Psoas muscle (tissue), 8 donors: ENCODE results near the gene BNC2. TPM values are rescaled to one million over a fixed set of nuclear protein-coding genes. Genes with fewer than 3 reads are reported as not detected.
"Not testable (repeated sequence)": the region's sequence is repeated elsewhere in the genome, so short reads cannot be mapped to it uniquely, and the experiment has no call there.

Experiments used
- ATAC-seq, 4 donors: fragments of 200-7000 bp; cut with Tn5 transposase; one replicate each; pipeline ENCODE4 v1.9.1; 2020; ENCODE audit warnings: moderate library complexity in 3 of 4, mild to moderate bottlenecking in 2 of 4
- DNase-seq, 2 donors: peaks; one replicate each; pipeline ENCODE4 v3.0.0-alpha.2; 2020
- H3K27ac ChIP-seq: fragments of 200-600 bp; one replicate; pipeline ENCODE4 v1.8.0; 2022
- H3K27me3 ChIP-seq, 3 donors: fragments of 200-600 bp in 1 of 3; one replicate each; pipeline versions ENCODE4 v1.6.1 to v1.8.0; 2013 to 2022; ENCODE audit warnings: low read length in 2 of 3, mild to moderate bottlenecking in 2 of 3, moderate library complexity in 1 of 3; ENCODE audit not compliant: insufficient read depth in 3 of 3
- H3K36me3 ChIP-seq, 2 donors: fragments of 200-600 bp in 1 of 2; one replicate each; pipeline versions ENCODE4 v1.6.1 to v1.8.0; 2013 to 2022; ENCODE audit warnings: low read depth in 1 of 2, mild to moderate bottlenecking in 1 of 2, moderate library complexity in 1 of 2; ENCODE audit not compliant: insufficient read depth in 1 of 2
- H3K4me1 ChIP-seq: fragments of 200-600 bp; one replicate; pipeline ENCODE4 v1.8.0; 2022
- H3K4me3 ChIP-seq: fragments of 200-600 bp; one replicate; pipeline ENCODE4 v1.8.0; 2022; ENCODE audit warnings: mild to moderate bottlenecking
- H3K9me3 ChIP-seq: fragments of 200-600 bp; one replicate; pipeline ENCODE4 v1.8.0; 2022
- WGBS, 3 donors: extraction: QIAGEN DNeasy Blood & Tissue Kit; methylation state at CpG; one replicate each; pipeline versions ENCODE4 v1.1.6 to v1.1.7; 2013; 5-methylcytosine and 5-hydroxymethylcytosine counted together
- intact Hi-C, 2 donors: fragments of 100-400 bp; cut with DNase I; formaldehyde crosslinking; loops; one replicate each; pipeline versions ENCODE4 v1.11.0 to v1.14.2; 2022
- long read RNA-seq, 2 donors: library from polyadenylated mRNA; unstranded; transcript quantifications; one replicate each; pipeline ENCODE4 v2.0.0, GENCODE V29; 2021
- polyA plus RNA-seq, 3 donors: library from polyadenylated mRNA; stranded (reverse); fragments of 200-250 nt; gene quantifications; one replicate each; pipeline ENCODE4 v1.2.3, GENCODE V29; 2013
- total RNA-seq, 4 donors: library from RNA; stranded (reverse); fragmentation: NEBNext Ultra II Directional in 2 of 4; extraction: Animal tissue kit (Norgen Biotek cat#: 25700) in 2 of 4; gene quantifications; one replicate each; pipeline versions ENCODE4 v1.2.1 to v1.2.4, GENCODE V29; 2021 to 2023
- TF ChIP-seq, protein P1 (sequence below): fragments of 200-600 bp; IDR thresholded peaks from one replicate; pipeline ENCODE4 v1.8.0; 2022; ENCODE audit warnings: antibody characterized with exemption
- donor health status: healthy with polysubstance abuse.
- donor health status: DM: no; HTN: no; CAD: no; lungs with moderate emphysema.
- donor health status: Bipolar disorder and iron deficiency.
- donor health status: healthy.
- donor health status: DM: yes; HTN: yes; CAD: no.
- donor health status: DM: no; HTN: no; CAD: no.
- donor health status: DM: no; HTN: no; CAD: no.
- donor health status: DM: yes; HTN: yes; CAD: no.

Gene BNC2
- total RNA-seq = 100 to 1,000 TPM in 2 of 4 donors, 10 to 100 TPM in 2; 44.1 to 168 (median 92.9) TPM
- 1 to 10 TPM; 1.3 to 3.4 (median 1.3) TPM for polyA plus RNA-seq
- long read RNA-seq, donor 1 = 0 reads
- long read RNA-seq, donor 2, partial matches to known transcripts = 2 of 13 reads
- long read RNA-seq, donor 2, other reads (novel, unspliced or antisense) = 11 of 13 reads

- Histone ChIP-seq H3K9me3 (peaks cover 4% of the 10 kb centered on the region), H3K4me3 (peak within 1 kb of the TSS; percentile 87), H3K4me1 (peaks cover 9% of the 10 kb centered on the region), H3K27me3 (peaks cover 0 to 3% (median 0%) of the 10 kb centered on the region in 3 donors), H3K36me3 (no peaks in the 10 kb centered on the region), H3K27ac (peak within 1 kb of the TSS; percentile 82)
- WGBS, 3 donors = 1 to 2% (median 1%) methylated on average over 32 to 58 of the region's 58 CpGs
- TF ChIP-seq, protein P1, sequence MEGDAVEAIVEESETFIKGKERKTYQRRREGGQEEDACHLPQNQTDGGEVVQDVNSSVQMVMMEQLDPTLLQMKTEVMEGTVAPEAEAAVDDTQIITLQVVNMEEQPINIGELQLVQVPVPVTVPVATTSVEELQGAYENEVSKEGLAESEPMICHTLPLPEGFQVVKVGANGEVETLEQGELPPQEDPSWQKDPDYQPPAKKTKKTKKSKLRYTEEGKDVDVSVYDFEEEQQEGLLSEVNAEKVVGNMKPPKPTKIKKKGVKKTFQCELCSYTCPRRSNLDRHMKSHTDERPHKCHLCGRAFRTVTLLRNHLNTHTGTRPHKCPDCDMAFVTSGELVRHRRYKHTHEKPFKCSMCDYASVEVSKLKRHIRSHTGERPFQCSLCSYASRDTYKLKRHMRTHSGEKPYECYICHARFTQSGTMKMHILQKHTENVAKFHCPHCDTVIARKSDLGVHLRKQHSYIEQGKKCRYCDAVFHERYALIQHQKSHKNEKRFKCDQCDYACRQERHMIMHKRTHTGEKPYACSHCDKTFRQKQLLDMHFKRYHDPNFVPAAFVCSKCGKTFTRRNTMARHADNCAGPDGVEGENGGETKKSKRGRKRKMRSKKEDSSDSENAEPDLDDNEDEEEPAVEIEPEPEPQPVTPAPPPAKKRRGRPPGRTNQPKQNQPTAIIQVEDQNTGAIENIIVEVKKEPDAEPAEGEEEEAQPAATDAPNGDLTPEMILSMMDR = no peak
- intact Hi-C loops = loop anchor here in 1 of 2 donors (10.0 kb wide), 1 partner anchor 144 kb away; no protein-coding TSS in a partner anchor
- DNase-seq (peak; percentile 52 to 82), ATAC-seq (peak; percentile 65 to 74 (median 72))
These were observed at the start of gene BNC2 for GRCh38 chr9:16870596-16871335. TSS of gene BNC2 (minus strand) at chr9:16870670. CDS start at chr9:16870648, 22 bp downstream.

GRCh38 chr9:16918920-16919319, 48.5 kb upstream of the BNC2 start:
- intact Hi-C loops = loop anchor here (5.0 to 10.0 kb wide), 2 partner anchors 42 to 1044 kb away; no protein-coding TSS in a partner anchor
- 67 to 81% (median 79%) methylated on average over 4 of the region's 4 CpGs for WGBS, 3 donors
- no peak for ATAC-seq

DNA sequence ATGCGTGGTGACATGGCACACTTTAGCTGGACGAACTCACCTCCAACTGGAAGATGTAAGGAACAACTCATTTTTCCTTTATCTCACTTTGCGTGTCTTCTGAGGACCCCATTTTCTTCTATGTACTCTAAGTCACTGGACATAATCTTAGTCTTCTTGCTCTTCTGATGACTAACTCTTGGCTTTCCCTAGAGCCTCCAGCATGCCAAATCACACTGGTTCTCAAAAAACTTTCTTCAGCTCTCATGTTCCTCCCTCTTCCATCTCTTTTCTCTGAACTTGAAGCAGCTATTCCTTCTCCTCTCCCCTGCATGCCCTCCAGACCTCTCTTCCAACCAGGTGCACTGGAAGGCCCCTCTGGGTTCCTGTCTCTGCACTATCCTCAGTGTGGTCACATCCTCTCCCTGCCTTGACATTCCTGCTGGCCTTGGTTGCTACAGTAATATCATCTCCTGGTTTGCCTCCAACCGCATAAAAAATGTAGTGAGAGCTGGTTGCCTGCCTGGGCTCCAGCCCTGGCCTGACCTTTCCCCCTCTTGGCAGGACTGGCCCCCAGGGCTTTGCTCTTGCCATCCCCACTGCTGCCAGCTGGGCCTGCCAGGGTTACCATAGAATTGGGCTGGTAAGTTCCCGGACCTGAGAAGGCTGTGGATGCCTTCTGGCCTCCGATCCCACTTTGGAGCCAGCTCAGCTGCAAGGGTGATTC, 44.8 kb upstream of the BNC2 start:
- no peaks in the 10 kb centered on the region for H3K27me3 ChIP-seq
- H3K27ac ChIP-seq = no peak overlapping the region
- no peaks in the 10 kb centered on the region for H3K36me3 ChIP-seq
- 53 to 64% (median 63%) methylated on average over 6 of the region's 6 CpGs for WGBS, 3 donors
- H3K9me3 ChIP-seq = no peaks in the 10 kb centered on the region
- intact Hi-C loops = loop anchor here (5.0 to 10.0 kb wide), 2 partner anchors 38 to 1040 kb away; no protein-coding TSS in a partner anchor
- peak; percentile 24 to 55 for DNase-seq
- ATAC-seq = peak in 3 of 4 donors; percentile 17 to 69 (median 57)
- no peak overlapping the region for H3K4me3 ChIP-seq
- TF ChIP-seq, protein P1 = no peak
- no peaks in the 10 kb centered on the region for H3K4me1 ChIP-seq

More at GRCh38 chr9:16918920-16919319, 48.5 kb upstream of the BNC2 start:
- DNase-seq = no peak
- TF ChIP-seq, protein P1 = no peak
- Histone ChIP-seq H3K9me3 (no peaks in the 10 kb centered on the region), H3K27me3 (no peaks in the 10 kb centered on the region), H3K36me3 (no peaks in the 10 kb centered on the region), H3K4me1 (no peaks in the 10 kb centered on the region), H3K27ac (no peak overlapping the region), H3K4me3 (no peak overlapping the region)

GRCh38 chr9:16912197-16912596, 41.7 kb upstream of the BNC2 start:
- Histone ChIP-seq H3K4me1 (no peaks in the 10 kb centered on the region), H3K27me3 (no peaks in the 10 kb centered on the region), H3K9me3 (no peaks in the 10 kb centered on the region), H3K36me3 (no peaks in the 10 kb centered on the region), H3K4me3 (no peak overlapping the region), H3K27ac (no peak overlapping the region)
- intact Hi-C loops = loop anchor here in 1 of 2 donors (10.0 kb wide), 1 partner anchor 1037 kb away; no protein-coding TSS in a partner anchor
- WGBS, 3 donors = 64 to 72% (median 70%) methylated on average over 2 of the region's 2 CpGs
- DNase-seq = no peak
- TF ChIP-seq, protein P1 = no peak
- no peak for ATAC-seq

- H3K27me3 ChIP-seq, H3K4me1 ChIP-seq, H3K27ac ChIP-seq, ATAC-seq, DNase-seq, H3K9me3 ChIP-seq, H3K36me3 ChIP-seq, H3K4me3 ChIP-seq: not testable (repeated sequence)
- intact Hi-C loops = loop anchor here in 1 of 2 donors (10.0 kb wide), 1 partner anchor 77 kb away; no protein-coding TSS in a partner anchor
These were observed 37.7 kb upstream of the BNC2 start for GRCh38 chr9:16908206-16908605.
